Fibroblast of pulmonary artery (primary cell): ENCODE measurements around the gene CCDC92.
A peak's percentile ranks its signal among the peaks of the same experiment; 100 is the strongest.

Experiments
- DNase-seq: peaks from one replicate; pipeline ENCODE4 v3.0.0-alpha.2; 2010; ENCODE audit warnings: low read depth
- H3K4me3 ChIP-seq: replicated peaks from 2 replicates; pipeline ENCODE4 v1.5.1; 2011; ENCODE audit warnings: low read depth, mild to moderate bottlenecking, control low read depth, low read length, moderate library complexity
- TF ChIP-seq, protein P1 (sequence below): IDR thresholded peaks from 2 replicates; pipeline ENCODE4 v1.5.1; 2011; ENCODE audit warnings: mild to moderate bottlenecking, control low read depth, low read length, inconsistent platforms; ENCODE audit errors: missing control alignments

Gene CCDC92

GRCh38 chr12:123895451-123895850 is 77.2 kb downstream of the CCDC92 start:
- TF ChIP-seq, protein P1, sequence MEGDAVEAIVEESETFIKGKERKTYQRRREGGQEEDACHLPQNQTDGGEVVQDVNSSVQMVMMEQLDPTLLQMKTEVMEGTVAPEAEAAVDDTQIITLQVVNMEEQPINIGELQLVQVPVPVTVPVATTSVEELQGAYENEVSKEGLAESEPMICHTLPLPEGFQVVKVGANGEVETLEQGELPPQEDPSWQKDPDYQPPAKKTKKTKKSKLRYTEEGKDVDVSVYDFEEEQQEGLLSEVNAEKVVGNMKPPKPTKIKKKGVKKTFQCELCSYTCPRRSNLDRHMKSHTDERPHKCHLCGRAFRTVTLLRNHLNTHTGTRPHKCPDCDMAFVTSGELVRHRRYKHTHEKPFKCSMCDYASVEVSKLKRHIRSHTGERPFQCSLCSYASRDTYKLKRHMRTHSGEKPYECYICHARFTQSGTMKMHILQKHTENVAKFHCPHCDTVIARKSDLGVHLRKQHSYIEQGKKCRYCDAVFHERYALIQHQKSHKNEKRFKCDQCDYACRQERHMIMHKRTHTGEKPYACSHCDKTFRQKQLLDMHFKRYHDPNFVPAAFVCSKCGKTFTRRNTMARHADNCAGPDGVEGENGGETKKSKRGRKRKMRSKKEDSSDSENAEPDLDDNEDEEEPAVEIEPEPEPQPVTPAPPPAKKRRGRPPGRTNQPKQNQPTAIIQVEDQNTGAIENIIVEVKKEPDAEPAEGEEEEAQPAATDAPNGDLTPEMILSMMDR = no peak
- no peak for DNase-seq
- H3K4me3 ChIP-seq = no peak overlapping the region

- TF ChIP-seq, protein P1 = no peak
- peak; percentile 11 for DNase-seq
- H3K4me3 ChIP-seq = no peak overlapping the region
Measured at GRCh38 chr12:123894823-123895345, 77.7 kb downstream of the CCDC92 start.

DNA sequence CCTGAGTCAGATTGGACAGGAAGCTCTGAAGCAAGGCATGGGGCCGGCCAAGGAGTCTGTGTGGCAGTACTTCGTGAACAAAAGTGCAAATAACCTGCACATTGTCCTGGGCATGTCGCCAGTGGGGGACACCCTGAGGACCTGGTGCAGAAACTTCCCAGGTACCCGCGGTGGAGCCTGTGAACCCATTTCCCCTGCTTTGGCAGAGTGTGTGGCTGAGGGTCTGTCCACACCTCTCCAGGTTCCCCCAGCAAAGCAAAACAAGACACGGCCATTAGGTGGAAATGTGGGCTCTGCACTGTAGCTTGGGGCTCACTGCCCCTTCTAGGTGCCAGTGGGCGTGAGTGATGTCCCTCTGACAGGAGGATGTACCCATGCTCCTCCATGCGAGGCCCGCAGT is 79.4 kb downstream of the CCDC92 start:
- no peak overlapping the region for H3K4me3 ChIP-seq
- no peak for DNase-seq
- TF ChIP-seq, protein P1 = no peak

DNA sequence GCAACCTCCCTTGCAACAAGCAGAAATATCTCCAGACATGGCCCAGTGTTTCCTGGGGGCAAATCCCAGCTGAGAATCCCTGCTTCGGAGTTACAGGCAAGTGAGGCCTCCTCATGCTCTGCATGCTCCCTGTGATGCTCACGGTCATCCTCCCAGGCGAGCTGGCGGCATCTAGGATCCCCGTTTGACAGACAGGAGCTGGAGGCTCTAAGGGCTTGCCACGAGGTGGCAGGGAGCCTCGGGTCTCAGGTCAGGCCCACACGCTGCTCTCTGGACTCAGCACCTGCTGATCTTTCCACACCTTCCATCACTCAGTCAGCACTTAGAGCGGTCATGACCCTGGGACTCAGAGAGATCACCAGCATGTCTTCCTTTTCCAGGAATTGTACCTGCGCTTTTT is 79.8 kb downstream of the CCDC92 start:
- TF ChIP-seq, protein P1 = no peak
- H3K4me3 ChIP-seq = no peak overlapping the region
- DNase-seq = no peak

DNA sequence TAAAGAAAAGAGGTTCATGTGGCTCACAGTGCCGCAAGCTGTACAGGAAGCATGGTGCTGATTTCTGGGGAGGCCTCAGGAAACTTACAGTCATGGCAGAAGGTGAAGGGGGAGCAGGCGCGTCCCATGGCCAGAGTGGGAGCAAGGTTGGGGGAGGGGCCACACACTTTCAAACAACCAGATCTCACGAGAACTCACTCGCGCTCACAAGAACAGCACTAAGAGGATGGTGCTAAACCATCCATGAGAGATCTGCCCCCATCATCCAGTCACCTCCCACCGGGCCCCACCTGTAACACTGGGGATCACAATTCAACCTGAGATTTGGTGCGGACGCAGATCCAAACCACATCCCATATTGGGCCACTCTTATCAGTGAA is 80.5 kb downstream of the CCDC92 start:
- no peak overlapping the region for H3K4me3 ChIP-seq
- TF ChIP-seq, protein P1 = no peak
- no peak for DNase-seq

DNA sequence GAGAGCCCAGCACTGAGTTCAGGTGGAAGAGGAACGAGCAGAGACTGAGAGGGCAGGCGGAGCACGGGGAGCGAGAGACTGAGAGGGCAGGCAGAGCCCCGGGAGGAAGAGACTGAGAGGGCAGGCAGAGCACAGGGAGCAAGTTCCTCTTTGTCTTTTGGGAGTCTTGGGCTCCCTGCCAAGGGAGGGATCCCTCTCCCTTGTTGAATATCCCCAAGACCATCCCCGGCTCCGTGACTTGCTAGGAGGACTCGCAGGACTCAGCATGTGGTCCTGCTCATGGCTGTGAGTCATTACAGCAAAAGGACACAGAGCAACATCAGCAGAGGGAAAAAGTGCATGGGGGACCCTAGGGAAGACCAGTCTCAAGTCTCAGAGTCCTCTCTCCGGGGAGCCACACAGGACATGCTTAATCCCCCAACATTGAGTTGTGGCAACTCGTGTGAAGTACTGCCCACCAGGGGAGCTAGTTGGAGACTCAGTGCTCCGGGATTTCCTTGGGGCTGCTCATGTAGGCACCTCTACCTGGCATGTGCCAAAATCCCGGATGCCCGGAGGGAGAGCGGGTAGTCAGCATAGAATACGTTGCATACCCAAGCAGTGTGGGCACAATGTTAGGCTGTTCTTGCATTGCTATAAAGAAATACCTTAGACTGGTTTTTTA is 81.0 kb downstream of the CCDC92 start:
- H3K4me3 ChIP-seq = no peak overlapping the region
- TF ChIP-seq, protein P1 = no peak
- DNase-seq = no peak

DNA sequence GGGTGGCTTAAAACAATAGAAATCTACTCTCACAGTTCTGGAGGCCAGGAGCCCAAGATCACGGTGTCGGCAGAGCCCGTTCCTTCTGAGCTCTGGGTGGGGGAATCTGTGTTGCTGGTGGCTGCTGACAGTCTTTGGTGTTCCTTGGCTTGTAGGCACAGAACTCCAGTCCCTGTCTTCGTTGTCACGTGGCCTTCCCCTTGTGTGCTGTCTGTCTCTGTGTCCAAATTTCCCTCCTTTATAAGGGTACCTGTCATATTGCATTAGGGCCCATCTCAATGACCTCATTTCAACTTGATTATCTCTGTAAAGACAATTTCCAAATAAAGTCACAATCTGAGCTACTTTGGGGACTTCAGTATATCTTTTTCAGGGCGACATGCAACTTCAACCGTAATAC is 81.6 kb downstream of the CCDC92 start:
- TF ChIP-seq, protein P1 = no peak
- DNase-seq = no peak

More for the DNA sequence above, 81.6 kb downstream of the CCDC92 start:
- H3K4me3 ChIP-seq = no peak overlapping the region
